HG03066 (cell line): ENCODE results near the gene INF2.

ENCODE experiments used
- ATAC-seq: cut with Tn5 transposase; IDR thresholded peaks from one replicate; pipeline ENCODE4 v1.9.1; 2021; ENCODE audit warnings: low read depth; ENCODE audit not compliant: unreplicated experiment

Gene INF2

GRCh38 chr14:104687601-104688504 is 1.6 kb upstream of the INF2 start:
- no peak for ATAC-seq

GRCh38 chr14:104688505-104689108 is 811 bp upstream of the INF2 start:
- ATAC-seq = no peak

DNA sequence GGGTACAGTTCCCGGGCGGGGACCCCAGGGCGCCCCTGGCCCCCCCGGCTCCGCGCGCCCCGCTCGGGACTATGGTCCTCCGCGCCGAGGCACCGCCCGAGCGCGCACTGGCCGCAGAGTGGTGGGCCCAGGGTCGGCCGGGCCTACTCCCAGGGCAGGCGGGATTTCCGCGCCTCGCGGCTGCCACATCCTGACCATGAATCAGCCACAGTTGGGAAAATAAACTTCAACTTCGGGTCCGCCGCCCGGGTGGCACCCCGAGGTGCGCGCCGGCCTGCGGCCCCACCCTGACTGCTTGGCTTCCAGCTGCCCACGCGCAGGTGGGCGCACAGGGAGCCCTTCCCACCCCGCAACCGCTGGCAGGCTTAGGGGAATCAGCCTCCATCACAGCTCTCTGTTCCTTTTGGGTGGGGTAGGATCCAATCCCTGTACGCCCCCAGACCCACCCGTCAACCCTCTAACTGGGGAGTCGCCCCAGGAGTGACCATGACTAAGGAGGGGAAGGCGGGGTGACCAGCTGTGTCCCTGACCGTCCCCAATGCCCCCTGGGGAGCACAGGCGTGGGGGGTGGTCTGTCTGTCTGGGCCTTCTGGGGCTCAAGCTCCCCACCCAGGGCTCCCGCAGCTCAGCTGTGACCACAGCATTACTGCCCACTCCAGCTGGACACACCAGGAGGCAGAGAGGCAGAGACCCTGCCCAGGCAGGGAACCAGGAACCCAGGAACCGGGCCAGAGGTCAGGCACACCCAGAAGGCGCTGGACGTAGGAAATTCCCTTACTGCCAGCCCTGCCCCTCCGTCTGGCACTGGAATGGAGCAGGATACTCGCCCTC is 678 bp downstream of the INF2 start:
- no peak for ATAC-seq

GRCh38 chr14:104690861-104691455 is 1.5 kb downstream of the INF2 start:
- ATAC-seq = no peak

DNA sequence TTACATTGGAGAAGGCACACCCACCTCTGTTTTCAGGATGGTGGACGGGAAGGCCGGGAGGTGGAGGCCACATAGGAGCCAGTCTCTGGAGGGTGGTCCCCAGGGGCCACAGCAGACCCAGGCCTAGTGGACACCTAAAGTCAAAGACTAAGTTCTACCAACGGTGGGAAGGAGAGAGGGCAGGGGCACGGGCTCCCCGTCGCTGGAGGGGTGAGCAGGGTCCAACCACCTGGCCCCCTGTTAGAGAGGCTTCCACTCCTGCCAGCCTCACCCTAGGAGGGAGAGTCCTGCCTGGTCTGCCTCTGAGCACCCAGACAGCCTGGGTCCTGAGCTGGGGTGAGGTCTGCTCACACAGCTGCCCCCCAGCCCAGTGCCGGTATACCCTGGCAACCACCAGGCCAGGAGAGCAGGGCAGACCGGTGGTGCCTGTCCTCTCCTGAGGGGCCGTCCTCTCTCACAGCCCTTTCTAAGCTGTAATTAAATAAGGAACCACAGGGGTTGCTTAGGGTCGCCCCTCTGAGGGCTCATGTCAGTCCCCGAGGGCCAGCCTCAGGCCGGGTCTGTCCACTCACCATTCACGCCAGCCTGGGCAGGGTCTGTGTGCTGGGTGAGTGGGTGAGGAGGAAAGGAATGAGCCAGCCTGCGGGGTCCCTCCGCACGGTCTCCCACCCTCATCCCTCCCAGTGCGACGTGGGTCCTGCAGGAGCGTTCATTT is 2.3 kb downstream of the INF2 start:
- ATAC-seq = no peak

GRCh38 chr14:104692261-104692938 is 3.0 kb downstream of the INF2 start:
- no peak for ATAC-seq

DNA sequence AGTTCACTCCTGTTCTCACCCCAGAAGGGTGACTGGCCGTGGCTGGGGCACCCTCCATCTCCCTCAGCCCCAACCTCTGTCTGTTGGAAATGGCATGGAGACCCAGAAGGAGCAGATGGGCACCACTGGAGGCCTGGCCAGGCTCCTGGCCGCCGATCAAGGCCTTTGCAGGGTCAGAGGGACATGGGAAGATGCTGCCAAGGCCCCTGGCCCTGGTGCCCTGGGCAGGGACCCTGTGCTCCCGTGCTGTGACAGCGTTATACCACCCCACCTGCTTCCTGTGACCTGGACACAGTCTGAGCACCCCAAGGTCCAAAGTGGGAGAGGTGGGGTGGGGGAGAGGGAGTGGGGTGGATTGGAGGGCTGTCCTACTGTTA is 3.5 kb downstream of the INF2 start:
- ATAC-seq = no peak

GRCh38 chr14:104693482-104694431 is 4.3 kb downstream of the INF2 start:
- no peak for ATAC-seq

DNA sequence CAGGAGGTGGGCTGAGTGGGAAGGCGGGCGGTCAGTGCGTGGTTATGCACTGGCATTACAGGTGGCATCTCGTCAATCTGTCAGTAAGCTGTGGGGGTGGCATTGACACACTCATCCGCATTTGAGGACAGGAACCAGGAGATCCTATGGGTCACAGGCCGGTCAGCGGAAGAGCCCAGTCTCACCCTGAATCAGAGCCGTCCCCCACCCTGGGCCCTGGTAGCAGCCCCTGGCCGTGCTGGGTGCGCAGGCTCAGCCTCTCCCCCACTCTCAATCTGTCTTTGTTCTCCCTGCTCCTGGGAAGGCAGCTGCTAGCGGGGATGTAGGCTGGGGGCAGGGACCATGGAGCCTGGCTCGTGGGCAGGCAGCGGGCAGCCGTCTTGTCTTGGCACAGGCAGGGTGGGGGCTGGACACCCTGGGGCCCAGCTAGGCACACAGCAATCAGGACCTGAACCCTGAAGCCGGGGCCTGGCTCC is 5.1 kb downstream of the INF2 start:
- ATAC-seq = no peak

DNA sequence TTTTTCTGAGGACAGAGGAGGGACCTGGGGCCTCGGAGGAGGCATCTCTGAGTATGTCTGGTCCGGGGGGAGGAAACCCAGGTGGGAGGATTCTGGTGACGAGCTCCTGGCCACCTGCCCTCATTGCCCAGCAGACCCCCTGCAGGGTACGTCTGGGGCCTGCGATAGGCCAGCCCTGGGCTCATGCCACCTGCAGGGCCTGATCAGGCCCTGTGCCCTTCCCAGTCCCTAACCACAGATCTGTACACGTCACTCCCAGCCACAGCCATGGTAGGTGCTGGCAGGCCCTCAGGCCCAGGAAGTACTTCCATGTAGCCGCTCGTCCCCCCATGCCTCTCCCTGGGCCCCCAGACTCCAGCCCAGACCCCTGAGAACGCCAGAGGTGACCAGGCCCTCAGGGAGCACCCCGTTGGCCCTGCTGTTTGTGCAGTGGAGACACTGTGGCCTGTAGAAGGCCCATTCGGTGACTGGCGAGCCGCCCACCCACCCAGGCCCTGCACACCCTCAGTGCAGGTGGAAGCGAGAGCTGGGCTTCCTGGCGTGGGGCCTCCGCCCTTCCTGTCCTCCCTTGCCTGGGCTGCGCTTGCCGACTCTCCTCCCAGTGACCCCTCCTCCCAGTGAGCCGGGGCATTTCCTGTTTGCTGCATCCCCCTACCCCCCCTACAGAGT is 5.7 kb downstream of the INF2 start:
- no peak for ATAC-seq

GRCh38 chr14:104695660-104696000 is 6.2 kb downstream of the INF2 start:
- ATAC-seq = no peak

GRCh38 chr14:104696671-104697316 is 7.4 kb downstream of the INF2 start:
- ATAC-seq = no peak

GRCh38 chr14:104697317-104697703 is 7.9 kb downstream of the INF2 start:
- no peak for ATAC-seq

DNA sequence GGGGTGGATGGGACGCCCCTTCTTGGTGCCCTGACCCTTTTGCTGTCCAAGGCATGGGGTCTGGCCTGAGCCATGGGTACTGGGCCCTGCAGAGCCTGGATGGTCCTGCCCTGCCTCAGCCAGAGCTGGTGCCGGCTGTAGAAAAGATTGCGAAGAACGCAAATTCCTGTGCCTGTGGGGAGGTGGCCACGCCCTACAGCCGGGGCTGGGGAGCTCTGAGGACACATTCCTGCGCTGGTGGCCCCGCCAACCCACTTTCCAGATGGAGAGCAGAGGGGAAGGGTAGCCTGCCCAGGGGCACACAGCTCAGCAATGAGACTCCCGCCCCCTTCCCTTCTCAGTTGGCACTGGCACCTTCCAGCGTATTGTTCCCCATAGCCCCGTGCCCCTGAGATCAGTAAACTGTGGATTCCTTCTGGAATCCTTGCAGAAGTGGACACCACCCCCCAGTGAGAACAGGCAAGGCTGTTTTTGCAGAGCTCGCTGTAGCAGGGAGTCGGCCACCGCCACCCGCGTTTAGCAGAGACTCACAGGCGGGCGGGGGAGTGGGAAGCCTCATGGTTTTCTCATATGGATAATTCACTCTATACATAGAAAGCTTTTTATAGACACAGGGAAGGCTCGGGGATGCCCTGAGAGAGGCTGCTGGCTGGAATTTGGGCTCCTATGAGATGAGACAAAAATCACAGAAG is 8.6 kb downstream of the INF2 start:
- ATAC-seq = no peak

DNA sequence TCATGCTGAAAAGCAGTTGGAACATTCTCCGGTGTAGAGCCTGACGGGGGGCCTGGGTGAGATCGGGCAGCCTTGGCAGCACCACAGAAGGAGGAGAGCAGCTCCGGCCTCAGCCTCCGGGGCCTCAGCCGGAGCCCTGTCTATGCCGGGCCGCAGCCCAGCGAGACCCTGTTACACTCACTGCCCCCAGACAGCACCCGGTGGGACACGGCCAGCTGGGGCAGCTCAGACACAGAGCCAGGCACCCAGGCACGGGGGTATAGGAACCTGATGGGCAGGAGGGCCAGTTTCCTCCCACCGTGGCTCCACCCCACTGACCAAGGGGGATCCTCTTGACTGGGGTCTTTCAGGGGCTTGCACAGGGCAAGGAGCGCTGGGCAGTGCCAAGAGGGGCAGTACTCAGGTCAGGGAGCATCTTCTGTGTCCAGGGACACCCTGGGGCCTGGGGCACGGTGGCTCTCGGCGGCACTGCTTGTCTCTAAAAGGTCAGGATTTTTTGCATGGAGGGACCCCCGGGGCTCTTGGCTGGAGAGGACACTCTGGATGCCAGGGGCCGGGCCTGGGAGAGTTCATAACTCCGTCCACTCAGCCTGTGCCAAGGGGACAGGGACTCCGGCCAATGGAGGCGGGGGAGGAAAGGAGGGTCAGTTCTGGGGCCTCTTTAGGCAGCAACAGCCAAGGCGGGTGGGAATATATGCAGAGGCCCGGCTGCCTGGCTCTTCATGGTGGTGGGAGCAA is 9.4 kb downstream of the INF2 start:
- ATAC-seq = no peak

DNA sequence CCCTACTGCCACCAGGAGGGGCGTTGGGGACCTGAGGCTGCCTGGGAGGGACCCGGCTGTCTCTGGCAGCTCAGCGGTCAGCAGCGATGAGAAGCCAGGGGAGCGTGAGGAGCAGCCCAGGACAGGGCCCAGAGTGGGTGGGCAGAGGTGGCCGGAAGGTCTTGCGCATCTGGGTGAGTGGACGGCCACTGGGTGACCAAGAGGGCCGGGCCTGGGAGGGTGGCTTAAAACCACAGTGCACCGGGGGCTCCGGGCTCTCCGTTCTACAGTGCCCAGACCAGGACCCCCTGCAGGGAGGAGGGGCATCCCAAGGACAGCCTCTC is 10.0 kb downstream of the INF2 start:
- no peak for ATAC-seq
